CD14-positive monocyte (primary cell): ENCODE measurements around the gene XDH. TPM values are rescaled to one million over a fixed set of nuclear protein-coding genes. Genes with fewer than 3 reads are reported as not detected.

Experiments
- DNase-seq, 3 donors: peaks; one replicate each; pipeline ENCODE4 v3.0.0-alpha.2; 2011 to 2022
- H2AFZ ChIP-seq: 2 replicates; pipeline ENCODE4 v1.6.0; 2012; ENCODE audit warnings: mild to moderate bottlenecking, low read depth, low read length, inconsistent platforms; ENCODE audit not compliant: insufficient read depth, poor library complexity, severe bottlenecking
- H3K27ac ChIP-seq, 2 donors: 1 replicate in 1 of 2; 2 replicates in 1 of 2; pipeline ENCODE4 v1.5.1; 2012 to 2013; ENCODE audit warnings: low read length in 2 of 2, control low read depth in 1 of 2, inconsistent platforms in 1 of 2, low read depth in 1 of 2, mild to moderate bottlenecking in 1 of 2
- H3K27me3 ChIP-seq, 2 donors: one replicate each; pipeline versions ENCODE4 v1.6.0 to v1.6.1; 2011 to 2013; ENCODE audit warnings: low read length in 2 of 2; ENCODE audit not compliant: control insufficient read depth in 2 of 2, insufficient read depth in 2 of 2
- H3K36me3 ChIP-seq, 2 donors: replicated peaks in 1 of 2; 1 replicate in 1 of 2; 2 replicates in 1 of 2; pipeline versions ENCODE4 v1.5.1 to v1.6.1; 2012 to 2013; ENCODE audit warnings: low read length in 2 of 2, control low read depth in 1 of 2, inconsistent platforms in 1 of 2, mild to moderate bottlenecking in 1 of 2; ENCODE audit not compliant: insufficient read depth in 2 of 2, control insufficient read depth in 1 of 2
- H3K4me1 ChIP-seq, 2 donors: 1 replicate in 1 of 2; 2 replicates in 1 of 2; pipeline versions ENCODE4 v1.5.1 to v1.6.1; 2012 to 2013; ENCODE audit warnings: low read length in 2 of 2, control low read depth in 1 of 2, inconsistent platforms in 1 of 2, mild to moderate bottlenecking in 1 of 2, moderate library complexity in 1 of 2; ENCODE audit not compliant: insufficient read depth in 2 of 2, control insufficient read depth in 1 of 2
- H3K4me2 ChIP-seq: replicated peaks from 2 replicates; pipeline ENCODE3; 2012; ENCODE audit warnings: low read length, moderate library complexity, mild to moderate bottlenecking; ENCODE audit not compliant: poor library complexity, severe bottlenecking; ENCODE audit errors: extremely low read depth
- H3K4me3 ChIP-seq, 3 experiments: fragments of 200-600 bp in 1 of 3; sonication (generic) in 1 of 3; replicated peaks in 1 of 3; 1 replicate in 2 of 3; 2 replicates in 1 of 3; pipeline ENCODE4 v1.5.1; 2011 to 2013; ENCODE audit warnings: low read length in 3 of 3, mild to moderate bottlenecking in 3 of 3, control low read depth in 2 of 3, low read depth in 2 of 3, inconsistent platforms in 1 of 3, moderate library complexity in 1 of 3
- H3K79me2 ChIP-seq: 2 replicates; pipeline ENCODE4 v1.6.0; 2012; ENCODE audit warnings: mild to moderate bottlenecking, control low read depth, inconsistent platforms, low read length, moderate library complexity; ENCODE audit not compliant: insufficient read depth
- H3K9ac ChIP-seq: 2 replicates; pipeline ENCODE4 v1.6.0; 2017; ENCODE audit warnings: low read length, mild to moderate bottlenecking; ENCODE audit not compliant: insufficient read depth, poor library complexity, severe bottlenecking
- H3K9me3 ChIP-seq, 2 donors: replicated peaks in 1 of 2; 1 replicate in 1 of 2; 2 replicates in 1 of 2; pipeline versions ENCODE4 v1.5.1 to v1.6.1; 2012 to 2013; ENCODE audit warnings: low read length in 2 of 2, control low read depth in 1 of 2; ENCODE audit not compliant: control insufficient read depth in 1 of 2, insufficient read depth in 1 of 2
- H4K20me1 ChIP-seq: 2 replicates; pipeline ENCODE4 v1.6.0; 2012; ENCODE audit warnings: mild to moderate bottlenecking, low read length, control low read depth, moderate library complexity; ENCODE audit not compliant: insufficient read depth
- H3K27ac Mint-ChIP-seq, 7 donors: one replicate each; pipeline ENCODE4 v1.8.0; 2020; ENCODE audit warnings: mild to moderate bottlenecking in 7 of 7, mixed read lengths in 7 of 7, moderate library complexity in 6 of 7, inconsistent platforms in 2 of 7
- H3K27me3 Mint-ChIP-seq, 3 donors: one replicate each; pipeline ENCODE4 v1.8.0; 2021 to 2022; ENCODE audit warnings: low read depth in 3 of 3, mild to moderate bottlenecking in 3 of 3, mixed read lengths in 3 of 3, moderate library complexity in 3 of 3, inconsistent platforms in 1 of 3
- H3K36me3 Mint-ChIP-seq, 2 donors: one replicate each; pipeline ENCODE4 v1.8.0; 2020; ENCODE audit warnings: mixed read lengths in 2 of 2, inconsistent platforms in 1 of 2, mild to moderate bottlenecking in 1 of 2
- H3K4me1 Mint-ChIP-seq: one replicate; pipeline ENCODE4 v1.8.0; 2020; ENCODE audit warnings: mild to moderate bottlenecking, mixed read lengths
- H3K4me3 Mint-ChIP-seq, 2 donors: one replicate each; pipeline ENCODE4 v1.8.0; 2020; ENCODE audit warnings: mild to moderate bottlenecking in 2 of 2, mixed read lengths in 2 of 2, moderate library complexity in 1 of 2
- H3K9me3 Mint-ChIP-seq, 7 donors: one replicate each; pipeline ENCODE4 v1.8.0; 2020 to 2022; ENCODE audit warnings: mixed read lengths in 7 of 7, mild to moderate bottlenecking in 6 of 7, moderate library complexity in 6 of 7, inconsistent platforms in 2 of 7
- WGBS: methylation state at CpG from one replicate; pipeline ENCODE4 v1.1.5; 2013; ENCODE audit warnings: missing lambda C conversion rate; ENCODE audit not compliant: insufficient coverage; 5-methylcytosine and 5-hydroxymethylcytosine counted together
- intact Hi-C, 2 donors: fragments of 100-400 bp; cut with micrococcal nuclease; formaldehyde crosslinking; loops; one replicate each; pipeline versions ENCODE4 v1.15.0 to v1.15.1; 2023
- polyA plus RNA-seq, 3 donors: library from polyadenylated mRNA; depleted of rRNA in 1 of 3; unstranded in 2 of 3; stranded (reverse) in 1 of 3; fragments of 300-500 nt in 2 of 3; fragments of >200 nt in 1 of 3; fragmentation: Illumina TruSeq in 2 of 3; gene quantifications; 1 replicate in 2 of 3; 2 replicates in 1 of 3; pipeline ENCODE4 v1.2.3, GENCODE V29; 2012 to 2021
- TF ChIP-seq, protein P1 (sequence below): fragments of 200-600 bp; IDR thresholded peaks from one replicate; pipeline ENCODE4 v1.8.0; 2022; ENCODE audit warnings: antibody characterized with exemption, mild to moderate bottlenecking

Gene XDH
- polyA plus RNA-seq, 3 donors = not detected

DNA sequence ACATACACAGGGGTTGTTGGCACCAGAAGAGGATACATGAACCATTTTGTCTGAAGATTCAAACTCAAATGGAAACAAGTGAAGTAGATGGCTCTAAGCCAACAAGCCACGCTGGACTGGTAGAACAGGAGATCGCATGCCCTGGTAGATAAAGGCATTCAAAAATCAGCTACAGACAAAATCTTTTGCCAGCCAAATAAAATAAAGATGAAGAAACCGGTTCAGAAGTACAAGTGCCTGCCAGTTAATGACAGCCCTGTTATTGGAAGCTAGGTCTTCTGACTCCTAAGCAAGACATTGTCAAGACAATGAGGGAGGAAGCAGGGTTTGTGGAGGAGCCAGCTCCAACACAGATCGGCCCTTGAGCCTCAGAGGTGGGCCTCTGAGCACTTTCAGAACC, 128.3 kb downstream of the XDH start:
- H3K4me2 ChIP-seq = no peak overlapping the region
- H3K27ac ChIP-seq = no peak overlapping the region
- Mint-ChIP-seq H3K4me1 (peaks cover 4% of the 10 kb centered on the region), H3K4me3 (no peak overlapping the region), H3K27me3 (peaks cover 0 to 5% (median 5%) of the 10 kb centered on the region in 3 donors), H3K27ac (no peak overlapping the region), H3K36me3 (no peaks in the 10 kb centered on the region), H3K9me3 (peaks cover 0 to 2% (median 0%) of the 10 kb centered on the region in 7 donors)
- H4K20me1 ChIP-seq = no peaks in the 10 kb centered on the region
- no peaks in the 10 kb centered on the region for H3K36me3 ChIP-seq
- H3K9ac ChIP-seq = no peak overlapping the region
- no peak overlapping the region for H2AFZ ChIP-seq
- TF ChIP-seq, protein P1, sequence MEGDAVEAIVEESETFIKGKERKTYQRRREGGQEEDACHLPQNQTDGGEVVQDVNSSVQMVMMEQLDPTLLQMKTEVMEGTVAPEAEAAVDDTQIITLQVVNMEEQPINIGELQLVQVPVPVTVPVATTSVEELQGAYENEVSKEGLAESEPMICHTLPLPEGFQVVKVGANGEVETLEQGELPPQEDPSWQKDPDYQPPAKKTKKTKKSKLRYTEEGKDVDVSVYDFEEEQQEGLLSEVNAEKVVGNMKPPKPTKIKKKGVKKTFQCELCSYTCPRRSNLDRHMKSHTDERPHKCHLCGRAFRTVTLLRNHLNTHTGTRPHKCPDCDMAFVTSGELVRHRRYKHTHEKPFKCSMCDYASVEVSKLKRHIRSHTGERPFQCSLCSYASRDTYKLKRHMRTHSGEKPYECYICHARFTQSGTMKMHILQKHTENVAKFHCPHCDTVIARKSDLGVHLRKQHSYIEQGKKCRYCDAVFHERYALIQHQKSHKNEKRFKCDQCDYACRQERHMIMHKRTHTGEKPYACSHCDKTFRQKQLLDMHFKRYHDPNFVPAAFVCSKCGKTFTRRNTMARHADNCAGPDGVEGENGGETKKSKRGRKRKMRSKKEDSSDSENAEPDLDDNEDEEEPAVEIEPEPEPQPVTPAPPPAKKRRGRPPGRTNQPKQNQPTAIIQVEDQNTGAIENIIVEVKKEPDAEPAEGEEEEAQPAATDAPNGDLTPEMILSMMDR = no peak
- H3K27me3 ChIP-seq = no peaks in the 10 kb centered on the region
- peaks cover 0 to 6% of the 10 kb centered on the region in 2 donors for H3K4me1 ChIP-seq
- DNase-seq = no peak
- H3K79me2 ChIP-seq = no peaks in the 10 kb centered on the region
- WGBS = 100% methylated on average over 1 of the region's 4 CpGs
- intact Hi-C loops = no loop called here
- H3K4me3 ChIP-seq = no peak overlapping the region
- no peaks in the 10 kb centered on the region for H3K9me3 ChIP-seq

Other genes starting within 250 kb of the XDH start
- gene CAPN14, start 197.2 kb downstream of the XDH start, polyA plus RNA-seq = not detected
- 1 to 10 TPM; 1.1 to 1.5 (median 1.4) TPM for gene EHD3, start 180.6 kb downstream of the XDH start, polyA plus RNA-seq
- gene SRD5A2, start 166.2 kb upstream of the XDH start, polyA plus RNA-seq = not detected